GOT3 (cell line): ENCODE results near the gene KCNJ16.
"Not testable (repeated sequence)": the region's sequence is repeated elsewhere in the genome, so short reads cannot be mapped to it uniquely, and the experiment has no call there.

Source experiments
- DNase-seq: peaks from one replicate; lab custom pipeline; 2025; ENCODE audit warnings: mixed read lengths; lab: John Stamatoyannopoulos, UW

The KCNJ16 gene

DNA sequence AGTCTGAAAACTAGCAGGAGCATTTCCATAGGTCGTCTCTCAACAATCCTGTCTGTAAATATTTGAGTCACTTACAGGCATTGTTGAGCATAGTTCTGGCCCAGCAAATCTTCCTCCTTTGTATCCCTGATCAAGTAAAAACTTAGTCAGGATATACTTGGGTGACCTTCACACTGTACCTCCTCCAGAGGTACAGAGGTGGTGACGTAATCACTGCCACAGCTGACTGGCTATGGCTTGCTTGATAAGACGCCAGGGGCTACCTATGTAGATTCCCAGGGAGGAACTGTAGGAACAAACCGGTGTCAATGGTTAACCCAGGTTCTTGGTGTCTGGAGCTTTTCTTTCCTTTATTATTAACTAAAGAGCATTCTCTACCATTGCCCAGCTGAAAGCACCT, at the start of gene KCNJ16:
KCNJ16 (plus strand) TSS at position 270 of the 400 bp plus-strand sequence. CDS start 56,863 bp downstream, outside the sequence.
- no peak for DNase-seq

DNA sequence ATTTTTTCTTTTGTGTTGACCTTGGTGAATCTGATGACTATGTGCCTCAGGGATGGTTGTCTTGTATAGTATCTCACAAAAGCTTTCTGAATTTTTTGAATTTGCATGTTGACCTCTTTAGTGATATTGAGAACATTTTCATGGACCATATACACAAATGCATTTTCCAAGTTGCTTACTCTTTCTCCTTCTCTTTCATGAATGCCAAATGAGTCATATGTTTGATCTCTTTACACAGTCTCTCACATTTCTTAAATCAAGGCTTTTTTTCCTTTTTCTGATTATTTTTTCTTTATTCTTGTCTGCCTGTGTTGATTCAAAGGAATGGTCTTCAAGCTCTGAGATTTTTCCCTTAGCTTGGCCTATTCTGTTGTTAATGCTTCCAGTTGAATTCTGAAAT, 46.6 kb upstream of the KCNJ16 start:
- DNase-seq: no peak

DNA sequence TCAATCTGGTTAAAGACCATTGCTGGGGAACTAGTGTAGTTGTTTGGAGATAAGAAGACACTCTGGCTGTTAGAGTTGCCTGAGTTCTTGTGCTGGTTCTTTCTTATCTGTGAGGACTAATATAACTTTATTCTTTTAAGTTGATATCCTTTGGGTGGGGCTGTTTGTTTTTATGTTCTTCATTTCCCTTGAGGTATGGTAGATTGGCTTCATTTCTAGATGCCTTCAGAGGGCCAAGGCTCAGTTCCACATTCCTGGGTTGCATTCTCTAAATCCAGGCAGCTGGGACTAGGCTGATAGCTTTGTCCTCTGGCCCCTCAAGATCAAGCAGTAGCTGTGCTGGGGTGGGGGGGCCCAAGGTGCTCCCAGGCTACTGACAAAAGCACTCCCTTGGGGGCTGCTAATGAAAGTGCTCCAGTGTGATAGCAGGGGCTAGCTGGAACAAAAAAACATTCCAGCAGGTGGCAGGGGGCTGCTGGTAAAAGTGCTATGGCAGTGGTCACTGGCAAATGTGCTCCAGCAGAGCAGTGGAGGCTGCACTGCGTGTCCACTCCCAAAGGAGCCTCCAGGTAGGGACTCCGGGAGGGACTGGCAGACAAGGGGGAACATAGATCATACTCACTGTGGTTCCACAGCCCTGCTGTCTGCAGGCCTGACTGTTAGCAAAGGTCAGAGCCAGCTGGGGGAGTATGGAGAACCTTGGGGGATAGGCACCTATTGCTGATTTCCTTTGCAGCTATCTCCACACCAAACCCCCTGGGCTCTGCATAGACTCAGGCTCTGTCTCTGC, 45.9 kb upstream of the KCNJ16 start:
- DNase-seq: no peak

DNA sequence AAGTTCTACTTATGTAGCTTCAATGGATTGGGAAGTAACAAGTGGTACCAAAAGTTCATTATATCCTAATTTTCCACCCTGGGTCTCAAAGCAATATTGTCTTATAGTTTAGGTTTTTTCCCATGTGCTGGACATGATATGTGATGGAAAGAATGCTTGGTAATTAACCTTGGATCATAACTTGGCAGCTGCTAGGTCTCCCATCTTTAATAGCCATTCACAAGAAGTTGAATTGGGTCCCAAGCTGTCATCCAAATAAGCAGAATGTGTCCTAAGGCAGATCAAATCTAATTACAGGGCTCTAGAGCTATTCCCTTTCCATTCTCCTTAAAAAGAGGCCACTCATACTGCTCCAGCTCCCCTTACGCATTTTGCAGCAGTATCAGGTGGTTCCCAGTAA, 44.7 kb upstream of the KCNJ16 start:
- no peak for DNase-seq

DNA sequence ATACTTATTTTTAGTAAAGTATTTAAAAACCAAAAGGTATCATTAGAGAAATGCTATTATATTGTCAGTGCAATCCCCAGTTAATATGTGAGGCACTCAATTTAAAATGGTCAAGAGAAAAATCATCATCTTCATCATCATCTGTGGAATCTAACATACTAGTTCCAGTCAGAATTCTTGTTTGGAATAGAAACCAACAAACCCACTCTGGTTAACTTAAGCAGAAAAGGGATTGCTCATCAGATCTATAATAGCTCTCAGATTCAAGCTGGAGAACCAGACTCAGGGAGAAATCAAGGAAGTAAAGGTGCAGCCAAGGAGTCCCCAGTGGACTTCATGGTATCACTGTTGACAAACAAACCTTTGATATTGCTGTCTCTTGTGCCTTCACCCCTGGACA, 43.7 kb upstream of the KCNJ16 start:
- no peak for DNase-seq

DNA sequence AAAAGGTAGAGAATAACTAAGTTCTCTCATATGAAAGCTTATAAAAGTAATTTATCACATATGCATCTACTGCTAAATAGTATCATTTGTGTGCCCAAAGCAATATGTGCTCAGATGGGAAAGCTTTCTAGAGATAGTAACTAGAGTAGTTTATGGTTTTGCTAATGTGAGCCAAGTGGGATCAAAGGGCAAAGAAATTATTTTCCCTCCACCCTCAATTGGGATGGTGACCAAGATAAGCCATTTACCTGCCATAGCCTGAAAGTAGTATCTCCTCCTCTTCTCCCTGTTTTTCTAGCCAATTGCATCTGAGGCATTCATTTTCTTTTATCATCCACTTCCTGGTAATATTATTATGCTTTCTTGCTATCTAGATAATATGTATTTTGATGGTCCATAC, 41.9 kb upstream of the KCNJ16 start:
- no peak for DNase-seq

DNA sequence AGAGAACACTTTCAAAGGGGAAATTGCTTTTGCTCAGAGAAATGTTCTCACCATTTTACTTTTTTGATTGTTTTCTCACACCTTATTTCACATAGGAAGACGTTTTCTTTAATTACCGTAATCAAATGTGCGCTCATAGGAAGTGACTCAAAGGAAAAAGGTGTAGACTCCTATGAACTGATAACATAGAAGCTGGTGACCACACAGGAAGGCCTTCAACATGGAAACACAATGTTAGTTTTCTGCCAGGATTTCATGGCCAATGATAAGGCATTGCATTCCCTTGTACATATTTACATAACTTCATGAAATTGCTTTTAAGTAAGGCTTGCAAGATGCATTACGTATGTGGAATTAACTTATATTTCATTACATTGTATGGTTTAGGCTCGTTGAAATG, 40.9 kb upstream of the KCNJ16 start:
- no peak for DNase-seq

DNA sequence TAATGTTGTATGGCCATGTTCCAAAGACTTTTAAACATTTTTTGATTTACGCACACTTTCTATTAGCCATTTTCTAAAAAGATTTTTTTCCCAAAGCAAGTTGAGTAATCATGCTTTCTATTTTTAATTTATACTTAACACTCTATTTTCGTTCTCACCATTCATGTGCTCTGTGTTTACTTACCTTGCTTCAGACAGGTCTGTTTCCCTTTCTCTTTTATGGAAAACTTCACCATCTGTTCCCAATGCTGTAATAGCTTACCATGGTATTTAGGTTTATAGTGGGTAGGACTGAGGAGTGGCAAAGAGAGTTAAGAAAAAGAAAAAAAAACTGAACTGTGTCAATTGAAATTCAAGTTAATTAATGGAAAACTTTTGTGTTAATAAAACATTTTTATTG, 37.5 kb upstream of the KCNJ16 start:
- no peak for DNase-seq

DNA sequence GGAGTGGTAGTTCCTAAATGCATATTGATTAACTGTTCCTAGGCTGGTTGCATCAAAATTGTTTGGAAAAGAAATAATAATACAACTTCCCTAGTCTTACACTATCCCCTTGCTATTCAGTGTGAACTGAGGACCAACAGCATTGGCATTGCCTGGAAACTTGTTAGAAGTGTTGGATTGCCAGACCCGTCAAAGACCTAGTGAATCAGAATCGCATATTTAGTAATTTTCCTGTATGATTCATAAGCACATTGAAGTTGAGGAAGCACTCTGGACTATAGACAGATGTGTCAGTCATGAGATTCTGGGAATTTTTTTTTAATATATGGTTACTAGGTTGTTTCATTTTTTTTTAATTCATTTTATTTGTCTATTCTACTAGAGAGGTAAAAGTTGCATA, 34.7 kb upstream of the KCNJ16 start:
- DNase-seq: no peak

DNA sequence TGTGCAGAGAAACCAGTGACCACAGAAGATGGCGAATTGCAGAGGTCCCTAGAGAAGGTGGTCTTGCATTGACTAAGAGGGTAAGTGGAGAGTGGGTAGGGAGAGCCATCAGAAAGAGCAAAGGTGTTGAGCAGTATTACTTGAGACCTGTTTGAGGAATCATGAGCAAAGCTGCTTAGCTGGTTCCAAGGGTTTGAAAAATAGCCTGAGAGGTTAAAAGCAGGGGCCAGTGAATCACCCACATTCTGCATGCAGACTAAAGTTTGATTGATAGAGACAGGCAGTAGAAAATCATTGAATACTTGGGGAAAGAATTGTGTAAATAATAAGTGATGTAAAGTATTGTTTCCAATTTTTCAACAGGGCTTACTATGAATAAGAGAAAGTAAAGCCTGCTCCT, 34.0 kb upstream of the KCNJ16 start:
- no peak for DNase-seq

DNA sequence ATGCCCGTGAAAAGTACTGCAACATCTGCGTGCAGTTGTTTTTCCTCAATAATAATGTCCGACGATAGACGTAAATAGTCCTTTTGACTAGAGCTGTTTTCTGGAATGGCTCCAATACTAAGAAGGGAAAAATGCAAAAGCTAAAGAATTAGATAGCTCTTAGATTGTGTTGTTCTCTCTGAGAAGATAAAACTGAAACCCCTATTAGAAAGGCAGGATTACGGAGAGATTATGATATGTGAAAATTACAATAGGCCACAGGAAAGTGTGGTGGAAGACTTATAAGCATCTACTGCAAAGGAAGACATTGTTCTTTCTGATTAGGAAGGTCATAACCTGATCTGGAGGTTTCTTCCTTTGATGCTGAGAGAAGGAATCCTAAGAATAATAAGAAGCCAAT, 33.5 kb upstream of the KCNJ16 start:
- DNase-seq: no peak

DNA sequence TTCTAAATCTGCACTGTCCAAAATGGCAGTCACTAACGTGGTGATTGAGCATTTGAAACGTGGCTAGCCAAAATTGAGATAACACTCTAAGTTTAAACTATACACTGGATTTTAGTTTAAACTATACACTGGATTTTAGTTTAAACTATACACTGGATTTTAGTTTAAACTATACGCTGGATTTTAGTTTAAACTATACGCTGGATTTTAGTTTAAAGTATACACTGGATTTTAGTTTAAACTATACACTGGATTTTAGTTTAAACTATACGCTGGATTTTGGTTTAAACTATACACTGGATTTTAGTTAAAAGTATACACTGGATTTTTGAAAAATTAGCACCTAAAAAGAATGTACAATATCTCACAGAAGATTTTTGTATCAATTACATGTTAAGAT, 29.2 kb upstream of the KCNJ16 start:
- DNase-seq: not testable (repeated sequence)

DNA sequence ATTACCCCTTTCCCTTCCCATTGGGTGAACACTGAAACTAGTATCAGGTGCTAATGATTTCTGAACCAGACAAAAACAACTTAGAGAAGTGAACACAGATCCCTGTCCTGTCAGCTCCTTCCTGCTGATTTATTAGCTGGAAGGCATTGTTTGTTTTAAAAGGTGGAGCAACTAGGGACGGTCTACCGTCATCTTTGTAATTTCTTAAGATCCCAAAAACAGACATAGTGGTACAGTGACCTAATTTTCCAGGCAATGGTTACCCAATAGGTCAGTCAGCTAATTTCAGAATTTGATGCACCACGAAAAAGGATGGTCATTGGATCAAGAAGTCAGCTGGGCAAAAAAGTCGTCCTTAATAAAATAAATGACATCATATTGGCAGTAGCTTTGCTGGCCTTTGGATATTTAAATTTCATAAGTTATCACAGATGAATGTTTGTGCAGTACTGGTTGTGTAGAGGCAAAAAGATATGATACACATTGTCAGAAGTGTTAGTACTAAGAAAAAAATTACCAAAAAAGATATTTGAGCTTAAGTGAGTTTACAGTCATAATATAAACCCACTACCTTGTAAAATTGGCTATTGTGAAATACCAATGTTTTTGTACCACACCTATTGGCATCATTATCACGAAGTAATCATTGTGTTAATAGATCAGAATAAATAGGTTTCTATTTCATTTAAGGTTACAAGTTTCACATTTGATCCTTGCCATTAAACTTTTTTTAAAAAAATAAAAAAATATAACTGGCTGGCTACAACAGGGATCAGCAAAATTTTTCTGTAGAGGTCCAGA, 27.2 kb upstream of the KCNJ16 start:
- no peak for DNase-seq

DNA sequence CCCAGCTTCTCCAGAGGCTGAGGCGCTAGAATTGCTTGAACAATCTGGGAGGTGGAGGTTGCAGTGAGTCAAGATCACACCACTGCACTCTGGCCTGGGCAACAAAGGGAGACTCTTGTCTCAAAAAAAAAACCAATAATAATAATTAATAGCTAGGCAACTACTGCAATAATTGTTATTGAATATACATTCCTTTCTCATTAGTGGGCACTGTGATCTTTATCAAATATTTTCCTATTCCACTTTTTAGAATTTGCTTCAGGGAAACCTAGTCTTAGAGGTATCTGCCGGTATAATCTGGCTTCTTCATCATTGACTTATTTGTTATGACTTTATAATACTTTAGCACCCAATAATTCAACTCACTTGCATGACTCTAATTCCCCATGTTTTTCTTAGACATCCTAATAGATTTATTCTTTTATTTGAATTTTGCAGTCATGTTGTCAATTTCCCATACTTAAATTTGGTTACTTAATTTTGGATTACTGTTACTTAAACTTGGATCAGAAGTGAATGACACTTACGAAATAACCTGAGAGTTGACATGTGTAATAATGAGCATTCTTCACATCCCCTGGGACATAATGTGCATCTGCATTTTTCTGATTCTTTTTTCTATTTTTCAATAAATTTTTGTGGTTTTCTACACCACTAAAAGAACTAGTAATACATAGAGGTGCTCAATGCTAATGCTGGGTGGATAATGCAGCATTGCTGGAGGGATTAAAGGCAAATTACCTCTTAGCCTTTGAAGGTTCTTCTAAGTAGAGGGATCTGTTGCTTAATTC, 25.0 kb upstream of the KCNJ16 start:
- no peak for DNase-seq

DNA sequence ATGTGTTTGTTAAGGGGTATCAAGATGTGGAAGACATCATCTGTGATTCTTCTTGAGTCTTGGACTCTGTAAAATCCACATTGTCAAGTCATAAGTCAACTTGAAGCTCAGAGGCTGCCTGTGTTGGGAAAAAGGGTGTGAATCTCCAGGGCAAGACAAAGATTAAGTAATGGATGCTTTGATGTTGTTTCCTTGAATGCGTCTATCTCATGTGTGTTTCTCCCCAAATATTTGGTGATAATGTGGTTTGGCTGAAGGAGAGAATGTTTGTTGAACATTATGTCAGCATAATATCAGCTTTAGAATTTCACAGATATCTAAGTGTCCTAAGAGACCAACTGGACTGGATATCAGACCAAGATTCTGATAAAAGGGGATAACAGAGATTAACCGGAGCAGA, 24.1 kb upstream of the KCNJ16 start:
- no peak for DNase-seq

DNA sequence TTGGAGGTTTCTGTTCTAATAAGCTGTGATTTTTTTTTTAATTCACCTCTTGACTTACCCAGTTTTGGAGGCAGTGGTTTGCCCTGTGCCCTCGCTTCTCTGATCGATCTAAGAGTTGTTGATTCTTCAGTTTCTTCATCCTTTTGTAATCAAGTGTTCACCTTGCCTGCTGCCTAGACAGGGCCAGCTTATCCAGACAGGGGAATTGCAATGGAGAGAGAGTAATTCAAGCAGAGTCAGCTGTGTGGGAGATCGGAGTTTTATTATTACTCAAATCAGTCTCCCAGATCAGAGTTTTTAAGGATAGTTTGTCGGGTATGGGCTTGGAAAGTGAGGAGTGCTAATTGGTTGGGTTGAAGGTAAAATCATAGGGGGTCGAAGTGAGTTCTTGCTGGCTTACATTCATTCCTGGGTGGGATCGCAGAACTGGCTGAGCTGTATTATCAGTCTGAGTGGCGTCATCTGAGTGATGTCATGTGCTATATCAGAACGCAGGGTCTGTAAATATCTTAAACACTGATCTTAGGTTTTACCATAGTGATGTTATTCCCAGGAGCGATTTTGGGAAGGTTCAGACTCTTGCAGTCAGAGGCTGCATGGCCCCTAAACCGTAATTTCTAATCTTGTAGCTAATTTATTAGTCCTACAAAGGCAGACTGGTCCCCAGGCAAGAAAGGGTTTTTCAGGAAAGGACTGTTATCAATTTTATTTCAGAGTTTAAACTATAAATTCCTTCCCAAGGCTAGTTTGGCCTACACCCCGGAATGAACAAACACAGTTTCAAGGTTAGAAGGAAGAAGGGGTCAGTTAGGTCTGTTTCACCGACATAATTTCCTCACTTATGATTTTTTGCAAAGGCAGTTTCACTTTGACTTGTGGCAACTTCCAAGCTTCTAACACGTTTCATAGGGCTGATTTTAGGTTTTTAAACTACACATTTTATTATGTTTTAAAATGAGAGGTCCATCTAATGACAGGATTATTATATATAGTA, 21.5 kb upstream of the KCNJ16 start:
- no peak for DNase-seq

DNA sequence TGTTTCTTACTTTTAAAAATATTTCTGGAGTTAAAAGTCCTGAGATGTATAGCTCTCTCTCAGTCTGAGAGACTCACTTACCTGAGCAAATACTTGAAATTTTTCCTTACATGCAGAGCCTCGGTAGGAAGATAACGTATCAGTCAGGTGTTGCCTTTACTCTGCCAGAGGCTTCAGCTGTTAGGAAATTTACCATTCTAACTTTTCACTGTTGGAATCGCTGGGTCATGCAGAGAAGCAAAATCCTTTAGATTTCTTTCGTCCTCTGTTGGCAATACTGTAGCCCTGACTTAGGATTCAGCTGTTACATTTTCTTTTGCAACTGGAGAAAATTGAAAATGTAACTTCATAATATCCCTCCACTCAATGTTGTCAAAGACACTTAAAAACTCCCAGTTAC, 20.0 kb upstream of the KCNJ16 start:
- no peak for DNase-seq

DNA sequence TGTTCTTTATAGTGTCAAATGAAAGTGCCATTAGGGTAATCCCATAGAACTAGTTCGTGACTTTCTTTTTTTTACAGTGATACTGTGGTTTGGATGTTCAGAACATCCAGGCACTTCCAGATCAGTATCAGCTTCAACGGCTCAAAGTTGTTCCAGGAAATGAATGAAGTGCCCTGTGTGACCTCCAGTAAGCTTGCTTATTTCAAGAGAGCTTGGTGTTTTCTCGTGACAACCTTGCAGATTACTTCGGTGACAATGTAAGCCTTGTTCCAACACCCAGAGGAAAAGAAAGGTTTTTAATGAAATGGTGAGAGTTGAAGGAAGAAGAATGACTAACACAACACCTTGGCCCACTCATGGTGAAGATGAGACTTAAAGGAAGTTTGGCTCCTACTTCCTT, 16.0 kb upstream of the KCNJ16 start:
- no peak for DNase-seq

DNA sequence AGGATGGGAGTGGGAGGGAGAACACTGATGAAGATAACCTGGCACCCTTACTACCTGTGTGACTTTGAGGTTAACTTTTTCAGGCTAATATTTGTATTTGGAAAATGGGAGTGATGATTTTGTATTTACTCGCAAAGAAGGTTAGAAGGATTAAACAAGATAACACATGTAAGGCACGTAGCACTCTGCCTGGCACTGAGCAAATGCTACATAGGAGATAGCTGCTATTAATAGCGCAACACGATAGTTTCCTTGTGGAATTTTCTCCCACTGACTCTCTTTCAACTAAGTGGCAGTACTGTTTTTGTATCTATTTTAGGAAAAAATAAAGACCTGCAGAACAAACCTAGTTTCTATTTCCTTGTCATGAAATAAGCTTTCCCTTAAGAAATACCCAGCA, 15.4 kb upstream of the KCNJ16 start:
- no peak for DNase-seq

DNA sequence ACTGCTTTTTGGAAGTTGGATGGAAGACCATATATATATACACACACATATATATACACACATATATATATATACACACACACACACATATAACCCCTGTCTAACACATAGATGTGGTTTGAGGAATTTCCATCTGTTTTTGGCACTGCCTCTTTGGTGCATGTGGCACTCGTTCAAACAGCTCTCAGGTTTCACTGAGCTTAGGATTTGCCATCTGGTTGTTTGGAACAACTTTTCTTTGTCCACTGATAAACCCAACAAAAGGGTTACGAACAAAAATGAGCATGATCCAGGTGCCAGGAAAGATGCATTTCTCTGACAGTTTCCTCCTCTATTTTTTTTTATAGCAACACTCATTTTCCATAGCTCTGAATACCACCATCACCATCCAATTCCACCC, 14.6 kb upstream of the KCNJ16 start:
- DNase-seq: no peak

DNA sequence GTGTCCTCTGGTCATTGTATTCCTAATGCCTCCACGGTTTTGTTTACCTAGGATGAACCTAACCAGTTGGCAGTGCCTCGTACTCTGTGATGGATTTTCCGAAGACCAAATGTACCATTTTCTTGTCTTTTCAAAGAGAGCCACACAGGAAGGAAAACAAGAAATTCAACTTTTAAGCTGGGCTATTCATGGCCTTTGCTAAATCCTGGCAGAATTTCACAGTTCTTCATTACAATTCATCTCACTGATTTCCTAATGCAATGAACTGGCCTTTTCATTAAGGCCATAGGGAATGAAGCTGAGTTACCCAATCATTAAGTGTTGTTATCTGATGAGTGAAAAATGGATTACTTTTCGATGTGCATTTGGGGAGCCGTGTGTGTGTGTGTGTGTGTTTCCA, 7.9 kb upstream of the KCNJ16 start:
- DNase-seq: no peak
